H1 (cell line): Measurements from ENCODE around the gene KRT3. TPM values are rescaled to one million over a fixed set of nuclear protein-coding genes. Genes with fewer than 3 reads are reported as not detected.

ENCODE experiments used
- CTCF ChIA-PET: fragments of 300-600 bp; sonication (Branson Sonifier 250); formaldehyde crosslinking; loops from one replicate; lab custom pipeline; 2021; ENCODE audit not compliant: partially characterized antibody; lab: Charles Lee
- POLR2A ChIA-PET: fragments of 300-600 bp; sonication (Branson Sonifier 250); formaldehyde crosslinking; loops from one replicate; lab custom pipeline; 2021; ENCODE audit warnings: inconsistent platforms; ENCODE audit not compliant: partially characterized antibody; lab: Charles Lee
- DNase-seq, 2 experiments: peaks; one replicate each; pipeline versions ENCODE4 v3.0.0 to v3.0.0-alpha.2; 2010 to 2022; ENCODE audit warnings: low spot score in 2 of 2, low read depth in 1 of 2, mixed read lengths in 1 of 2
- FAIRE-seq: peaks from 2 replicates; lab custom pipeline; 2011; peaks lifted over from hg19 to GRCh38; lab: Jason Lieb, UNC
- H2AFZ ChIP-seq: 2 replicates; pipeline ENCODE4 v1.8.1; 2012; ENCODE audit warnings: low read length, inconsistent platforms
- H2AK5ac ChIP-seq: 2 replicates; pipeline ENCODE4 v1.6.1; 2013; ENCODE audit warnings: low read depth, low read length
- H2BK120ac ChIP-seq: replicated peaks from 2 replicates; pipeline ENCODE3; 2013; ENCODE audit warnings: low read depth, low read length, inconsistent platforms
- H2BK12ac ChIP-seq: 2 replicates; pipeline ENCODE4 v1.6.1; 2013; ENCODE audit warnings: low read depth, low read length
- H2BK15ac ChIP-seq: 2 replicates; pipeline ENCODE4 v1.6.1; 2013; ENCODE audit warnings: low read length
- H2BK20ac ChIP-seq: 2 replicates; pipeline ENCODE4 v1.6.1; 2013; ENCODE audit warnings: low read length
- H2BK5ac ChIP-seq: 2 replicates; pipeline ENCODE4 v1.6.1; 2013; ENCODE audit warnings: low read depth, low read length
- H3K14ac ChIP-seq: 2 replicates; pipeline ENCODE4 v1.6.1; 2013; ENCODE audit warnings: inconsistent platforms; ENCODE audit not compliant: insufficient read length
- H3K18ac ChIP-seq: 2 replicates; pipeline ENCODE4 v1.6.1; 2013; ENCODE audit warnings: low read length; ENCODE audit errors: extremely low read depth
- H3K23ac ChIP-seq: 2 replicates; pipeline ENCODE4 v1.6.1; 2013; ENCODE audit warnings: inconsistent platforms; ENCODE audit not compliant: insufficient read length
- H3K23me2 ChIP-seq: 2 replicates; pipeline ENCODE4 v1.6.1; 2013; ENCODE audit warnings: low read depth, low read length
- H3K27ac ChIP-seq: 2 replicates; pipeline ENCODE4 v1.6.1; 2011; ENCODE audit warnings: low read depth, low read length, inconsistent platforms
- H3K27me3 ChIP-seq, 4 experiments: replicated peaks in 1 of 4; 1 replicate in 1 of 4; 2 replicates in 3 of 4; pipeline versions ENCODE4 v1.6.1 to v1.8.1; 2011 to 2013; ENCODE audit warnings: low read length in 3 of 4, mild to moderate bottlenecking in 3 of 4, inconsistent platforms in 2 of 4, mixed read lengths in 2 of 4, moderate library complexity in 1 of 4; ENCODE audit not compliant: control insufficient read depth in 3 of 4, insufficient read depth in 3 of 4; ENCODE audit errors: extremely low read depth in 1 of 4
- H3K36me3 ChIP-seq, 4 experiments: 2 replicates each; pipeline versions ENCODE4 v1.6.1 to v1.8.1; 2011 to 2013; ENCODE audit warnings: mild to moderate bottlenecking in 4 of 4, low read length in 3 of 4, moderate library complexity in 2 of 4, control low read depth in 1 of 4, inconsistent platforms in 1 of 4; ENCODE audit not compliant: insufficient read depth in 4 of 4, control insufficient read depth in 2 of 4
- H3K4ac ChIP-seq: replicated peaks from 2 replicates; pipeline ENCODE3; 2013; ENCODE audit warnings: low read length, low read depth, mixed read lengths, inconsistent platforms; ENCODE audit not compliant: insufficient read length
- H3K4me1 ChIP-seq, 4 experiments: replicated peaks in 1 of 4; 1 replicate in 1 of 4; 2 replicates in 3 of 4; pipeline versions ENCODE4 v1.6.1 to v1.8.1; 2011 to 2013; ENCODE audit warnings: low read length in 3 of 4, inconsistent platforms in 2 of 4, mixed read lengths in 1 of 4; ENCODE audit not compliant: insufficient read depth in 4 of 4, control insufficient read depth in 3 of 4
- H3K4me2 ChIP-seq, 2 experiments: 2 replicates each; pipeline versions ENCODE4 v1.6.1 to v1.8.1; 2011 to 2013; ENCODE audit warnings: low read depth in 2 of 2, low read length in 2 of 2, control low read depth in 1 of 2, inconsistent platforms in 1 of 2, mild to moderate bottlenecking in 1 of 2; ENCODE audit not compliant: insufficient read depth in 1 of 2
- H3K4me3 ChIP-seq, 4 experiments: fragments of 200-600, 300-600 bp in 1 of 4; sonication (generic), shearing (Covaris generic), sonication (Bioruptor Twin) in 1 of 4; 2 replicates each; pipeline versions ENCODE4 v1.5.1 to v1.8.1; 2011 to 2016; ENCODE audit warnings: low read length in 4 of 4, low read depth in 3 of 4, control low read depth in 2 of 4, inconsistent platforms in 2 of 4, mild to moderate bottlenecking in 2 of 4, mixed read lengths in 1 of 4, moderate library complexity in 1 of 4; ENCODE audit not compliant: insufficient read depth in 2 of 4; ENCODE audit errors: extremely low read depth in 1 of 4
- H3K56ac ChIP-seq: replicated peaks from 2 replicates; pipeline ENCODE3; 2013; ENCODE audit warnings: low read depth, mild to moderate bottlenecking, mixed read lengths, low read length, inconsistent platforms; ENCODE audit not compliant: insufficient read length
- H3K79me1 ChIP-seq: 2 replicates; pipeline ENCODE4 v1.6.1; 2013; ENCODE audit warnings: low read depth, low read length, control low read depth
- H3K79me2 ChIP-seq, 2 experiments: 2 replicates each; pipeline versions ENCODE4 v1.6.1 to v1.8.1; 2012 to 2013; ENCODE audit warnings: low read length in 2 of 2, mild to moderate bottlenecking in 2 of 2, inconsistent platforms in 1 of 2; ENCODE audit not compliant: insufficient read depth in 2 of 2, control insufficient read depth in 1 of 2
- H3K9ac ChIP-seq, 4 experiments: replicated peaks in 1 of 4; 1 replicate in 1 of 4; 2 replicates in 3 of 4; pipeline versions ENCODE4 v1.6.1 to v1.8.1; 2011 to 2013; ENCODE audit warnings: low read depth in 3 of 4, low read length in 3 of 4, control low read depth in 2 of 4, mild to moderate bottlenecking in 2 of 4, moderate library complexity in 2 of 4, inconsistent platforms in 1 of 4; ENCODE audit errors: extremely low read depth in 1 of 4
- H3K9me3 ChIP-seq, 2 experiments: 2 replicates each; pipeline versions ENCODE4 v1.6.1 to v1.8.1; 2012 to 2013; ENCODE audit warnings: mild to moderate bottlenecking in 2 of 2, moderate library complexity in 2 of 2, control low read depth in 1 of 2, inconsistent platforms in 1 of 2, low read depth in 1 of 2, low read length in 1 of 2, mixed read lengths in 1 of 2; ENCODE audit not compliant: insufficient read depth in 2 of 2
- H4K20me1 ChIP-seq, 2 experiments: replicated peaks in 1 of 2; 2 replicates each; pipeline versions ENCODE3 to v1.8.1; 2011 to 2013; ENCODE audit warnings: inconsistent platforms in 2 of 2, low read length in 2 of 2, mild to moderate bottlenecking in 1 of 2; ENCODE audit not compliant: insufficient read depth in 2 of 2, control insufficient read depth in 1 of 2
- H4K5ac ChIP-seq: 2 replicates; pipeline ENCODE4 v1.6.1; 2013; ENCODE audit warnings: low read length, low read depth, mixed read lengths, inconsistent platforms; ENCODE audit not compliant: insufficient read length
- H4K8ac ChIP-seq: 2 replicates; pipeline ENCODE4 v1.8.0; 2013; ENCODE audit warnings: mild to moderate bottlenecking, moderate library complexity, low read length, inconsistent platforms; ENCODE audit not compliant: insufficient read depth; ENCODE audit errors: extremely low read depth
- H4K91ac ChIP-seq: replicated peaks from 2 replicates; pipeline ENCODE3; 2013; ENCODE audit warnings: low read length, mixed read lengths, inconsistent platforms; ENCODE audit not compliant: insufficient read length
- CHD1 ChIP-seq: IDR thresholded peaks from 2 replicates; pipeline ENCODE4 v1.6.1; 2012; ENCODE audit warnings: low read depth, low read length, improper control_type of control experiment
- EGR1 ChIP-seq: IDR thresholded peaks from 2 replicates; pipeline ENCODE4 v1.6.1; 2011; ENCODE audit warnings: low read depth, low read length, borderline replicate concordance
- NANOG ChIP-seq: IDR thresholded peaks from 2 replicates; pipeline ENCODE4 v1.6.1; 2011; ENCODE audit warnings: low read length, low read depth, mild to moderate bottlenecking, inconsistent platforms; ENCODE audit not compliant: insufficient read depth, poor library complexity, severe bottlenecking
- SAP30 ChIP-seq: fragments of 300-600 bp; sonication (generic); IDR thresholded peaks from 2 replicates; pipeline ENCODE4 v1.7.1; 2012; ENCODE audit warnings: low read length, moderate library complexity, mild to moderate bottlenecking, inconsistent platforms; ENCODE audit not compliant: insufficient read depth, insufficient replicate concordance
- SIRT6 ChIP-seq: IDR thresholded peaks from one replicate; pipeline ENCODE4 v1.7.1; 2012; ENCODE audit warnings: low read length, inconsistent platforms
- SP1 ChIP-seq: IDR thresholded peaks from 2 replicates; pipeline ENCODE4 v1.6.1; 2011; ENCODE audit warnings: low read depth, low read length
- SP2 ChIP-seq: IDR thresholded peaks from 2 replicates; pipeline ENCODE4 v1.6.1; 2012; ENCODE audit warnings: mild to moderate bottlenecking, low read length, inconsistent platforms
- SRF ChIP-seq: IDR thresholded peaks from 2 replicates; pipeline ENCODE4 v1.6.1; 2011; ENCODE audit warnings: mild to moderate bottlenecking, low read depth, low read length, moderate library complexity
- TAF1 ChIP-seq: IDR thresholded peaks from 2 replicates; pipeline ENCODE4 v1.6.1; 2011; ENCODE audit warnings: mild to moderate bottlenecking, low read depth, low read length
- YY1 ChIP-seq: IDR thresholded peaks from 2 replicates; pipeline ENCODE4 v1.6.1; 2011; ENCODE audit warnings: low read depth, mild to moderate bottlenecking, low read length
- WGBS, 2 experiments: shearing (Covaris generic) in 1 of 2; methylation state at CpG; one replicate each; pipeline versions ENCODE4 v1.1.6 to v1.1.7; 2013 to 2015; ENCODE audit warnings: low lambda C conversion rate in 2 of 2, mixed read lengths in 2 of 2, inconsistent platforms in 1 of 2, low coverage in 1 of 2, missing lambda C conversion rate in 1 of 2; ENCODE audit not compliant: insufficient replicate concordance in 2 of 2, insufficient coverage in 1 of 2, insufficient read length in 1 of 2; ENCODE audit errors: extremely low coverage in 1 of 2, missing lambda C conversion rate in 1 of 2; 5-methylcytosine and 5-hydroxymethylcytosine counted together
- polyA plus RNA-seq, 7 experiments: library from polyadenylated mRNA; depleted of rRNA in 3 of 7; stranded (reverse) in 5 of 7; unstranded in 2 of 7; fragments of >200 nt in 5 of 7; fragments of 200-250 nt in 2 of 7; gene quantifications; 1 replicate in 5 of 7; 2 replicates in 1 of 7; 4 replicates in 1 of 7; pipeline versions ENCODE4 v1.2.1 to v1.2.3, GENCODE V29; 2011 to 2013; ENCODE audit warnings: missing spikeins in 2 of 7, mixed read lengths in 2 of 7
- total RNA-seq: library from RNA; stranded (reverse); fragmentation: NEBNext Ultra II Directional; extraction: Animal tissue kit (Norgen Biotek cat#: 25700); gene quantifications from 2 replicates; pipeline ENCODE4 v1.2.1, GENCODE V29; 2021

Gene KRT3
- total and polyA plus RNA-seq, 2 of the 8 experiments (the other 6 are each of a cell fraction or from before 2014, with no cell fraction given), result not detected

DNA sequence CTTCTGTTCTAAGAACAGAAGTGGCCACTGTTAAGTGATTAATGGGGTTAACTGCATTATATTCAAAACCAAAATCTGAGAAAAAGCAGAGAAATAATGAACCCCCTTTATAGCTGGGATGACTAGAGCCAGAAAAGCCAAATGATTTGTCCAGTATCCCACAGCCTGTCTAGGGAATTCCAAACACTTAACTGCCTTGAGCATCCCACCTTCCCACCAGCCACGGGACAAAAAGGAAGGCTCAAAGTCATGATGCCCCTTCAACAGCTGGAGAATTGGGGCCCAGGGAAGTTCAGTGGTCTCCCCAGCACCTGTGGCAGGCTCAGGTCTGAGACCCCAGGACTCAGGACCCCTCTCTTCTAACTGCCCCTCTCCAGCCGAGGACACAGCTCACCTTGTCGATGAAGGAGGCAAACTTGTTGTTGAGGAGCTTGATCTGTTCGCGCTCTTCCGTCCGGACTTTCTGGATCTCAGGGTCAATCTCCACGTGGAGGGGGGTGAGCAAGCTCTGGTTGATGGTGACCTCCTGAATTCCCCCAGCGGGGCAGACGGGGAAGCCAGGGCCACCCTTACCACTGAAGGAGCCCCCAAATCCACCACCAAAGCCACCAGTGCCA lies 17.4 kb upstream of the KRT3 start:
- Histone ChIP-seq H3K23me2 (no peaks in the 10 kb centered on the region), H3K18ac (no peak overlapping the region), H3K4ac (no peak overlapping the region), H3K36me3 (no peaks in the 10 kb centered on the region), H3K4me1 (no peaks in the 10 kb centered on the region), H3K79me2 (no peaks in the 10 kb centered on the region), H3K27ac (no peak overlapping the region), H3K79me1 (no peaks in the 10 kb centered on the region), H2BK5ac (no peak overlapping the region), H3K4me3 (no peak overlapping the region), H2BK12ac (no peak overlapping the region), H2BK120ac (no peak overlapping the region), H4K5ac (no peak overlapping the region), H3K4me2 (no peak overlapping the region), H3K56ac (no peak overlapping the region), H4K91ac (no peak overlapping the region), H3K27me3 (no peaks in the 10 kb centered on the region), H2BK15ac (no peak overlapping the region), H3K23ac (no peak overlapping the region), H4K8ac (no peak overlapping the region), H2BK20ac (no peak overlapping the region), H2AFZ (no peak overlapping the region), H3K9ac (no peak overlapping the region), H4K20me1 (no peaks in the 10 kb centered on the region), H3K9me3 (no peaks in the 10 kb centered on the region), H2AK5ac (no peak overlapping the region), H3K14ac (no peak overlapping the region)
- no peak for DNase-seq
- CTCF ChIA-PET, result interaction anchor here (0.5 to 1.5 kb wide), 14 partner anchors 13 to 534 kb away, joined by 3 to 5 read pairs (median 3); no protein-coding TSS in a partner anchor
- POLR2A ChIA-PET, result interaction anchor here (0.5 kb wide), 1 partner anchor 62 kb away, joined by 3 read pairs; no protein-coding TSS in a partner anchor
- no peak for TF ChIP-seq SP2
- no peak for TF ChIP-seq EGR1
- no peak for TF ChIP-seq NANOG
- no peak for TF ChIP-seq SIRT6
- TF ChIP-seq CHD1, result no peak
- no peak for TF ChIP-seq SAP30
- no peak for TF ChIP-seq SRF
- no peak for TF ChIP-seq YY1
- TF ChIP-seq TAF1, result no peak
- TF ChIP-seq SP1, result no peak
- no peak for FAIRE-seq
- WGBS, 2 experiments, result 88% methylated on average over 10 of the region's 10 CpGs; no CpG with 5 or more reads in 1 of the 2 experiments
